ENCODE measurements around the gene ZPBP.
A peak's percentile ranks its signal among the peaks of the same experiment; 100 is the strongest.

ZPBP gene

GRCh38 chr7:50037086-50037485, 56.0 kb downstream of the ZPBP start:
- DNase-seq, result no peak

GRCh38 chr7:50022991-50023390, 70.1 kb downstream of the ZPBP start:
- no peak for DNase-seq

GRCh38 chr7:50022451-50022850, 70.6 kb downstream of the ZPBP start:
- DNase-seq, result no peak

- DNase-seq, result no peak
Observed at GRCh38 chr7:49995681-49996080, 97.4 kb downstream of the ZPBP start.

GRCh38 chr7:49986191-49986590, 106.9 kb downstream of the ZPBP start:
- DNase-seq, result no peak

DNA sequence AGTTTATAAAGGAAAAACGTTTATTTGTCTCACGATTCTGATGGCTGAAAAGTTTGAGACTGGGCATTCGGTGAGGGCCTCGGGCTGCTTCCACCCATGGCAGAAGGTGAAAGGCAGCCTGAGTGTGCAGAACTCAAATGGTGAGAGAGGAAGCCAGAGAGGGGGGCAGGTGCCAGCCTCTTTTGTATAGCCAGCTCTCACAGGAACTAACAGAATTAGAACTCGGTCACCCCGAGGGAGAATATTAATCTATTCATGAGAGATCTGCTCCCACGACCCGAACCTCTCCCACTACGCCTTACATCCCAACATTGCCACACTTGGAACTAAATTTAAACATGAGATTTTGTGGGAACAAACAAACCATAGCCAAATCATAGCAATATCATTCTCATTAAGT, 112.6 kb downstream of the ZPBP start:
- DNase-seq, result no peak

DNA sequence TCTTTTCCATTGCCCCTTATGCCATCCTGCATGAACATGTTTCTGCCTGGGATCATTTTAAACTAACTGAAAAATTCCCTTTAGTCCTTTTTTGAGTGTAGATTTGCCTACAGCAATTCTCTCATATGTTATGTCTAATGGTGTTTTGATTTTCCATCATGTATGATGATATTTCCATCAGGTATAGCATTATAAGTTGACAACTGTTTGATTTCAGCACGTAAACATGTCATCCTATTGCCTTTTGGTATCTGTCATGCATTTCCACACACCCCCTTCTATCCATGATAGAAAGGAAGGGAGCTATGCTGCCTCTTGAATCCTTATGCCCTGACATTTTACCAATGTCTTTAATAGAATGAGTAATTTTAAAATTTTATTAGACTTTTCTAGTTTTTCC, 116.8 kb downstream of the ZPBP start:
- DNase-seq, result no peak

DNA sequence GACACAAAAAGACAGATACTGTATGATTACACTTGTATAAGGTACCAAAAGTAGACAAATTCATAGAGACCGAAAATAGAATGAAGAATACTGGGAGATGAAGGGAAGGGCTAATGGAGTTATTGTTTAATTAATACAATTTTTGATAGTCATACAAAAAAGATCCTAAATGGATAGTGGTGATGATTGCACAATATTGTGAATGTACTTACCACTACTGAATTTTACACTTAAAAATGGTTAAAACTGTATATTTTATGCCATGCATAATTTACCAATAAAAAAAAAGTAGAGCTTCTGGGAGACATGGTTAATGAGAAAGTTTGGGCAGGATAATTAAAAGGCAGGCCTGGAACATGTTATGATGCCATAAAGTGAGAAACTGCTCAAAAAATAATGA, 119.0 kb downstream of the ZPBP start:
- DNase-seq, result no peak

DNA sequence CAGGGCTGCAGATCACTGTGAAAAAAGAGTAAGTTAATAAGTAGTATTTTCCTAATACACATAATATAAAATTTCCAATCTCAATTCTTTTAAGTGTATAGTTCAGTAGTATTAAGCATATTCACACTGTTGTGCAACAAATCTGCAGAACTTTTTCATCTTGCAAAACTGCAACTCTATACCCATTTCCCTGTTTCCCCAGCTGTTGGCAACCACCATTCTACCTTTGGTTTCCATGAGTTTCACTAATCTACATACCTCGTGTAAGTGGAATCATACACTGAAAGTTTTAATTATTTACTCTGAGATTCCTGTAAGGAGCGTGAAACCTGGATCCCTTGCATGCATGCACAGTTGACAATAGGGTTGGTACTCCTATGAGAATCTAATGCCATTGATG, 155.4 kb downstream of the ZPBP start:
- DNase-seq, result no peak

DNA sequence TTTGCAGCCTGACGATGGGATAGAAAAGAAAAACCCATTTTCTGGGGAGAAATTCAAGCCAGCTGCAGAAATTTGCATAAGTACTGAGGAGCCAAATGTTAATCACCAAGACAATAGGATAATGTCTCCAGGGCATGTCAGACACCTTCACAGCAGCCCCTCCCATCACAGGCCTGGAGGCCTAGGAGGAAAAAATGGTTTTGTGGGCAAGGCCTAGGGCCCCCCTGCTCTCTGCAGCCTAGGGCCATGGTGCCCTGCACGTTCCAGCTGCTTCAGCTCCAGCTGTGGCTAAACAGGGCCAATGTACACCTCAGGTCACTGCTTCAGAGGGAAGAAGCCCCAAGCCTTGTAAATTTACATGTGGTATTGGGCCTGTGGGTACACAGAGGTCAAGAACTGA, 161.4 kb downstream of the ZPBP start:
- DNase-seq, result no peak

DNA sequence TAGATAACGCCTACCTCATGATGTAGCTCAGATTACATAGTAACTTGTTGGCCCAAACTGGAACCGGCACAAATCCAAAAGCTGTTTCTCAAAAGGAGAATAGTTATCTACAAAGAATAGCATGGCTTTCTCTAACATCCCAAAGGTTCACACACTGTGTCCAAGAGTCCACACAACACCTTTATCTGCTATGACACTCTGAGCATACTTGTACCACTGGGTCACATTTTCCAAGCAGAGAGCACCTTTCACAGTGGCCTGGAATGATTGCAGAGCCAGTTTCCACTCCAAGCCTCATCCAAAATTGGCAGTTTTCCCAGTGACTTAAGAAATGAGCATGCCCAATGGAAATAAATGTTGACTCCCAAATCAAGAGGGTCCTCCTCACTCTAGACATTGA, 164.3 kb downstream of the ZPBP start:
- peak in 1 of 2 experiments; percentile 50 for DNase-seq

GRCh38 chr7:49927631-49928030, 165.4 kb downstream of the ZPBP start:
- DNase-seq, result peak; percentile 84 to 94

GRCh38 chr7:49926720-49927119, 166.3 kb downstream of the ZPBP start:
- DNase-seq, result no peak

- peak; percentile 30 to 70 for DNase-seq
Observed at GRCh38 chr7:49911909-49912308, 181.1 kb downstream of the ZPBP start.

DNA sequence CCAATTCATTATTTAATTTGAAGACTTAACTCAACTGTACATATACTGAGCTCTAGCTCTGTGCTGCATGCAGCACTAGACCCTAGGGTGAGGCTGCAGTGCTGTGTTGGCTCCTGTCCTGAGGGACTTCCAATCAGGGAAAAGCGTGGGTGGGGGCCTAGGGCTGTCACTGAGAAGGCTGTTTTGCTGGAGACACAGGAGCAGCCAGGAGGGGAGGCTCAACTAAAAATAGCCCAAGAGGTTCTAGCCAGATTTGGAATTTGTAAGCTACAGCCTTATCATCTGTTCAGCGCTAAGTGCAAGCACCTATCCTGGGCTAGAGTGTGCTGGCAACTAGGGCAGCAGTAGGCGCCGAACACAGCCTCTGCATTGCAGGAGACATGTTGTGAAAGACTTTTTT, 198.5 kb downstream of the ZPBP start:
- no peak for DNase-seq

GRCh38 chr7:49893131-49893530, 199.9 kb downstream of the ZPBP start:
- peak; percentile 16 to 17 for DNase-seq

DNA sequence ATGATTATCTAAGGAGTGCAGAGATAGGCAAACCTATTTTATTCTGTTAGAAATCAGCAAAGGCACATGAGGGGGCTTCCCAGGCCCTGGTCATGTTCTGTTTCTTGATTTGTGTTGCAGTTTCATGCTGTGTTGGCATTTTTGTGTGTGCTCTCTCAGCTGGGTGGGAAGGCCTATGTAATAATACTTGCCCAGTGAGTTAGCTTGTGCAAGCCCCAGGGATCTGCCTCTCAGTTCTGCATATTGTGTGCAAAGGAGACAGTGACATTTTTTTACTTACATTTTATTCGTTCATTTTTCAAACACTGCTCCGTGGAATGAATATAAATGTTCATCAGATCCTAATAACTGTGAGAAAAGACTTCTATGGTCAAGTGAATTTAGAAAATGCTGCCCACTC, 200.6 kb downstream of the ZPBP start:
- DNase-seq, result no peak
